Posterior cingulate gyrus (tissue), 11 donors: ENCODE measurements around the gene GPER1.
"Not testable (repeated sequence)": the region's sequence is repeated elsewhere in the genome, so short reads cannot be mapped to it uniquely, and the experiment has no call there.

Experiments
- DNase-seq, 10 donors: peaks; one replicate each; pipeline versions ENCODE4 v3.0.0 to v3.0.0-alpha.2; 2020 to 2021; ENCODE audit warnings: mixed read lengths in 3 of 10
- intact Hi-C: fragments of 100-400 bp; cut with DNase I; formaldehyde crosslinking; loops from one replicate; pipeline ENCODE4 v1.15.1; 2023

Gene GPER1

GRCh38 chr7:1113548-1113885, 25.6 kb downstream of the GPER1 start:
- DNase-seq = peak in 3 of 10 donors; percentile 50 to 80 (median 53)
- intact Hi-C loops = no loop called here

- peak in 3 of 10 donors; percentile 39 to 87 (median 77) for DNase-seq
- intact Hi-C loops = no loop called here
Measured at GRCh38 chr7:1114088-1114487, 26.2 kb downstream of the GPER1 start.

GRCh38 chr7:1114505-1114904, 26.6 kb downstream of the GPER1 start:
- DNase-seq = peak in 3 of 10 donors; percentile 41 to 67 (median 66)
- intact Hi-C loops = no loop called here

GRCh38 chr7:1115171-1116045, 27.5 kb downstream of the GPER1 start:
- intact Hi-C loops = not testable (repeated sequence)
- peak in 3 of 10 donors; percentile 32 to 68 (median 55) for DNase-seq

- DNase-seq = peak in 3 of 10 donors; percentile 23 to 63 (median 27)
- intact Hi-C loops = not testable (repeated sequence)
Measured at GRCh38 chr7:1116383-1117008, 28.6 kb downstream of the GPER1 start.

- intact Hi-C loops = no loop called here
- DNase-seq = peak in 2 of 10 donors; percentile 36 to 47
Measured at GRCh38 chr7:1117321-1117928, 29.5 kb downstream of the GPER1 start.

GRCh38 chr7:1119201-1119600, 31.3 kb downstream of the GPER1 start:
- DNase-seq = peak in 1 of 10 donors; percentile 6
- intact Hi-C loops = no loop called here

- intact Hi-C loops = loop anchor here (5.0 kb wide), 1 partner anchor 33 kb away; the partner anchor contains the start of gene GPER1
- DNase-seq = peak in 3 of 10 donors; percentile 32 to 40 (median 33)
Measured at GRCh38 chr7:1120791-1121190, 32.9 kb downstream of the GPER1 start.

- intact Hi-C loops = loop anchor here (5.0 kb wide), 1 partner anchor 34 kb away; the partner anchor contains the start of gene GPER1
Measured at GRCh38 chr7:1121476-1121875, 33.6 kb downstream of the GPER1 start.

GRCh38 chr7:1121886-1122831, 34.2 kb downstream of the GPER1 start:
- intact Hi-C loops = loop anchor here (5.0 kb wide), 1 partner anchor 35 kb away; the partner anchor contains the start of gene GPER1
- peak in 3 of 10 donors; percentile 51 to 81 (median 61) for DNase-seq

More at GRCh38 chr7:1121476-1121875, 33.6 kb downstream of the GPER1 start:
- DNase-seq = peak in 3 of 10 donors; percentile 19 to 62 (median 47)

- DNase-seq = peak in 3 of 10 donors; percentile 62 to 82 (median 81)
- intact Hi-C loops = loop anchor here (5.0 kb wide), 1 partner anchor 36 kb away; the partner anchor contains the start of gene GPER1
Measured at GRCh38 chr7:1122832-1123501, 35.1 kb downstream of the GPER1 start.

- peak; percentile 56 to 95 (median 73) for DNase-seq
- intact Hi-C loops = loop anchor here (5.0 kb wide), 1 partner anchor 36 kb away; the partner anchor contains the start of gene GPER1
Measured at GRCh38 chr7:1123715-1124114, 35.8 kb downstream of the GPER1 start.

- intact Hi-C loops = loop anchor here (5.0 kb wide), 1 partner anchor 37 kb away; the partner anchor contains the start of gene GPER1
- peak in 4 of 10 donors; percentile 14 to 86 (median 80) for DNase-seq
Measured at GRCh38 chr7:1124164-1124563, 36.3 kb downstream of the GPER1 start.

GRCh38 chr7:1124816-1125602, 37.1 kb downstream of the GPER1 start:
- intact Hi-C loops = loop anchor here (5.0 kb wide), 1 partner anchor 38 kb away; the partner anchor contains the start of gene GPER1

GRCh38 chr7:1125603-1125969, 37.7 kb downstream of the GPER1 start:
- peak in 4 of 10 donors; percentile 12 to 66 (median 61) for DNase-seq
- intact Hi-C loops = no loop called here

More at GRCh38 chr7:1124816-1125602, 37.1 kb downstream of the GPER1 start:
- peak in 6 of 10 donors; percentile 13 to 92 (median 70) for DNase-seq

- intact Hi-C loops = no loop called here
- peak in 3 of 10 donors; percentile 9 to 81 (median 61) for DNase-seq
Measured at GRCh38 chr7:1127001-1127400, 39.1 kb downstream of the GPER1 start.

GRCh38 chr7:1129431-1129830, 41.5 kb downstream of the GPER1 start:
- intact Hi-C loops = no loop called here
- DNase-seq = peak in 3 of 10 donors; percentile 22 to 46 (median 23)
